GM12878 (cell line): Measurements from ENCODE around the gene VRK3. TPM values are rescaled to one million over a fixed set of nuclear protein-coding genes. Genes with fewer than 3 reads are reported as not detected.

Experiments used
- ASH2L ChIP-seq: fragments of 300-600, 200-600 bp; sonication (generic); IDR thresholded peaks from 2 replicates; pipeline ENCODE4 v1.6.1; 2017; ENCODE audit warnings: low read depth, mild to moderate bottlenecking, borderline replicate concordance
- BRCA1 ChIP-seq: IDR thresholded peaks from 2 replicates; pipeline ENCODE4 v1.6.1; 2011; ENCODE audit warnings: low read depth, low read length, improper control_type of control experiment
- CHD4 ChIP-seq: fragments of 200-600 bp; sonication (generic); IDR thresholded peaks from 2 replicates; pipeline ENCODE4 v1.6.1; 2016; ENCODE audit warnings: mild to moderate bottlenecking
- DPF2 ChIP-seq: fragments of 450-650 bp; IDR thresholded peaks from 2 replicates; pipeline ENCODE4 v1.6.1; 2017; ENCODE audit warnings: mild to moderate bottlenecking
- EED ChIP-seq: sonication (generic); IDR thresholded peaks from 2 replicates; pipeline ENCODE4 v1.6.1; 2016; ENCODE audit warnings: antibody characterized with exemption, low read depth
- ESRRA ChIP-seq: IDR thresholded peaks from 2 replicates; pipeline ENCODE4 v1.6.1; 2012; ENCODE audit warnings: mild to moderate bottlenecking, low read length, improper control_type of control experiment
- FOS ChIP-seq: IDR thresholded peaks from 3 replicates; pipeline ENCODE4 v1.6.1; 2011; ENCODE audit warnings: borderline replicate concordance; ENCODE audit not compliant: insufficient read length; ENCODE audit errors: extremely low read depth
- FOXM1 ChIP-seq: IDR thresholded peaks from 2 replicates; pipeline ENCODE4 v1.6.1; 2012; ENCODE audit warnings: low read depth, mild to moderate bottlenecking, inconsistent platforms, low read length, moderate library complexity
- GABPA ChIP-seq: IDR thresholded peaks from 2 replicates; pipeline ENCODE4 v1.6.1; 2014; ENCODE audit warnings: antibody characterized with exemption, low read depth, mild to moderate bottlenecking, inconsistent platforms
- IRF4 ChIP-seq: IDR thresholded peaks from 2 replicates; pipeline ENCODE4 v1.6.1; 2011; ENCODE audit warnings: low read depth, low read length
- JUNB ChIP-seq: IDR thresholded peaks from 2 replicates; pipeline ENCODE4 v1.6.1; 2016; ENCODE audit warnings: antibody characterized with exemption, mild to moderate bottlenecking
- MTA2 ChIP-seq: fragments of 450-650 bp; IDR thresholded peaks from 2 replicates; pipeline ENCODE4 v1.6.1; 2016; ENCODE audit warnings: low read depth, mild to moderate bottlenecking, moderate library complexity
- MTA3 ChIP-seq: IDR thresholded peaks from 2 replicates; pipeline ENCODE4 v1.6.1; 2012; ENCODE audit warnings: low read length, inconsistent platforms, borderline replicate concordance
- POLR2AphosphoS2 ChIP-seq: IDR thresholded peaks from 2 replicates; pipeline ENCODE4 v1.6.1; 2011; ENCODE audit warnings: low read depth, mild to moderate bottlenecking, low read length, improper control_type of control experiment, moderate library complexity
- SP1 ChIP-seq: IDR thresholded peaks from one replicate; pipeline ENCODE4 v1.6.1; 2011; ENCODE audit warnings: low read depth, low read length
- STAT3 ChIP-seq: IDR thresholded peaks from 2 replicates; pipeline ENCODE4 v1.6.1; 2011; ENCODE audit warnings: low read depth, low read length, improper control_type of control experiment
- TARDBP ChIP-seq: IDR thresholded peaks from 2 replicates; pipeline ENCODE4 v1.6.1; 2016; ENCODE audit warnings: borderline replicate concordance
- WRNIP1 ChIP-seq: IDR thresholded peaks from 2 replicates; pipeline ENCODE4 v1.6.1; 2011; ENCODE audit warnings: low read depth, low read length, improper control_type of control experiment, borderline replicate concordance
- ZNF207 ChIP-seq: fragments of 450-650 bp; IDR thresholded peaks from 2 replicates; pipeline ENCODE4 v1.6.1; 2014; ENCODE audit warnings: antibody characterized with exemption, mild to moderate bottlenecking, borderline replicate concordance
- ZNF274 ChIP-seq: IDR thresholded peaks from one replicate; pipeline ENCODE4 v1.8.0; 2011; ENCODE audit not compliant: insufficient read length, insufficient read depth
- polyA plus RNA-seq, 11 experiments: library from polyadenylated mRNA; depleted of rRNA in 4 of 11; unstranded in 6 of 11; stranded (reverse) in 5 of 11; fragments of >200 nt; fragmentation: Nextera tagmentation in 4 of 11; fragmentation: Illumina TruSeq in 1 of 11; extraction: Ambion mirVana in 4 of 11; extraction: Trizol in 1 of 11; gene quantifications; 1 replicate in 1 of 11; 2 replicates in 10 of 11; pipeline versions ENCODE4 v1.2.1 to v1.2.3, GENCODE V29; 2011 to 2016; ENCODE audit warnings: inconsistent platforms in 2 of 11, missing spikeins in 2 of 11, low read depth in 1 of 11
- total RNA-seq, 4 experiments: library from RNA; depleted of rRNA in 3 of 4; stranded (reverse); fragments of >200 nt in 3 of 4; fragmentation: Illumina TruSeq in 1 of 4; extraction: Trizol in 1 of 4; gene quantifications; 2 replicates each; pipeline versions ENCODE4 v1.2.1 to v1.2.3, GENCODE V29; 2013 to 2021
- TF ChIP-seq, protein P1 (sequence below): fragments of 450-650 bp; IDR thresholded peaks from 2 replicates; pipeline ENCODE4 v1.6.1; 2014; ENCODE audit warnings: mild to moderate bottlenecking
- TF ChIP-seq, protein P2 (sequence below): fragments of 450-650 bp; IDR thresholded peaks from 2 replicates; pipeline ENCODE4 v1.6.1; 2016; ENCODE audit warnings: mild to moderate bottlenecking, moderate library complexity, borderline replicate concordance
- TF ChIP-seq, protein P3 (sequence below): fragments of 450-650 bp; IDR thresholded peaks from 2 replicates; pipeline ENCODE4 v1.6.1; 2017; ENCODE audit warnings: borderline replicate concordance
- TF ChIP-seq, protein P4 (sequence below): IDR thresholded peaks from 2 replicates; pipeline ENCODE4 v1.6.1; 2011; ENCODE audit warnings: mild to moderate bottlenecking, low read depth, low read length, moderate library complexity; ENCODE audit not compliant: insufficient replicate concordance

The VRK3 gene
- total and polyA plus RNA-seq, 10 of the 15 experiments (the other 5 are each of a cell fraction or from before 2014, with no cell fraction given) = 17.3 to 61.9 (median 35.5) TPM

DNA sequence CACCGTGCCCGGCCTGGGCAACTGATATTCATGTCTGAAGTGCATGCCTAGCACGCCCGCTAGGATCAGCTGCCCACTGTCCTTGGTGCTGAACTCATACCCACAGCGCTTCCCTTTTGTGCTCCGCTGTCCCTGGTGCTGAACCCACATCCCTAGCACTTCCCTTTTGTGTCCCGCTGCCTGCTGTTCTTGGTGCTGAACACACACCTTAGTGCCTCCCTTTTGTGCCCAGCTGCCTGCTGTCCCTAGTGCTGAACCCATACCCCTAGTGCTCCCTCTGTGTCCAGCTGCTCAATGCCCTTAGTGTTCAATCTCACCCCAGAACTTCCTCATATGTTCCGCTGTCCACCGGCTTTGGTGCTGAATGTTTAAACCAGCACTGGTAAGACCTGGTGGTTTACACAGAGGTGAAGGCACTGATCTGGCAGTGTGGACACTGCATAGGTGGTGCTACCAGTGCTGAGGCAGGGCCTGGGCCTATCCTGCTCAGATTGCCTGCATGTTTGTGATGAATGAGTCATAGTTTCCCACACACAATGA, 37.9 kb downstream of the VRK3 start (continued):
- TF ChIP-seq SP1 (no peak), ASH2L (no peak), CHD4 (no peak), FOXM1 (no peak), MTA3 (no peak; the same call in 1 of the 2 replicates), ZNF207 (peak; percentile 85; the same call in 1 of the 2 replicates), ESRRA (no peak), GABPA (no peak), DPF2 (no peak; the same call in 1 of the 2 replicates), BRCA1 (no peak), JUNB (no peak), TARDBP (no peak), MTA2 (no peak), STAT3 (no peak), POLR2AphosphoS2 (no peak), ZNF274 (no peak), IRF4 (peak; percentile 83), EED (0 out of 2 replicates have a peak, but pooled peaks have one; percentile 21), WRNIP1 (no peak), FOS (no peak)
- TF ChIP-seq, protein P1, sequence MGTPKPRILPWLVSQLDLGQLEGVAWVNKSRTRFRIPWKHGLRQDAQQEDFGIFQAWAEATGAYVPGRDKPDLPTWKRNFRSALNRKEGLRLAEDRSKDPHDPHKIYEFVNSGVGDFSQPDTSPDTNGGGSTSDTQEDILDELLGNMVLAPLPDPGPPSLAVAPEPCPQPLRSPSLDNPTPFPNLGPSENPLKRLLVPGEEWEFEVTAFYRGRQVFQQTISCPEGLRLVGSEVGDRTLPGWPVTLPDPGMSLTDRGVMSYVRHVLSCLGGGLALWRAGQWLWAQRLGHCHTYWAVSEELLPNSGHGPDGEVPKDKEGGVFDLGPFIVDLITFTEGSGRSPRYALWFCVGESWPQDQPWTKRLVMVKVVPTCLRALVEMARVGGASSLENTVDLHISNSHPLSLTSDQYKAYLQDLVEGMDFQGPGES = no peak
- TF ChIP-seq, protein P2, sequence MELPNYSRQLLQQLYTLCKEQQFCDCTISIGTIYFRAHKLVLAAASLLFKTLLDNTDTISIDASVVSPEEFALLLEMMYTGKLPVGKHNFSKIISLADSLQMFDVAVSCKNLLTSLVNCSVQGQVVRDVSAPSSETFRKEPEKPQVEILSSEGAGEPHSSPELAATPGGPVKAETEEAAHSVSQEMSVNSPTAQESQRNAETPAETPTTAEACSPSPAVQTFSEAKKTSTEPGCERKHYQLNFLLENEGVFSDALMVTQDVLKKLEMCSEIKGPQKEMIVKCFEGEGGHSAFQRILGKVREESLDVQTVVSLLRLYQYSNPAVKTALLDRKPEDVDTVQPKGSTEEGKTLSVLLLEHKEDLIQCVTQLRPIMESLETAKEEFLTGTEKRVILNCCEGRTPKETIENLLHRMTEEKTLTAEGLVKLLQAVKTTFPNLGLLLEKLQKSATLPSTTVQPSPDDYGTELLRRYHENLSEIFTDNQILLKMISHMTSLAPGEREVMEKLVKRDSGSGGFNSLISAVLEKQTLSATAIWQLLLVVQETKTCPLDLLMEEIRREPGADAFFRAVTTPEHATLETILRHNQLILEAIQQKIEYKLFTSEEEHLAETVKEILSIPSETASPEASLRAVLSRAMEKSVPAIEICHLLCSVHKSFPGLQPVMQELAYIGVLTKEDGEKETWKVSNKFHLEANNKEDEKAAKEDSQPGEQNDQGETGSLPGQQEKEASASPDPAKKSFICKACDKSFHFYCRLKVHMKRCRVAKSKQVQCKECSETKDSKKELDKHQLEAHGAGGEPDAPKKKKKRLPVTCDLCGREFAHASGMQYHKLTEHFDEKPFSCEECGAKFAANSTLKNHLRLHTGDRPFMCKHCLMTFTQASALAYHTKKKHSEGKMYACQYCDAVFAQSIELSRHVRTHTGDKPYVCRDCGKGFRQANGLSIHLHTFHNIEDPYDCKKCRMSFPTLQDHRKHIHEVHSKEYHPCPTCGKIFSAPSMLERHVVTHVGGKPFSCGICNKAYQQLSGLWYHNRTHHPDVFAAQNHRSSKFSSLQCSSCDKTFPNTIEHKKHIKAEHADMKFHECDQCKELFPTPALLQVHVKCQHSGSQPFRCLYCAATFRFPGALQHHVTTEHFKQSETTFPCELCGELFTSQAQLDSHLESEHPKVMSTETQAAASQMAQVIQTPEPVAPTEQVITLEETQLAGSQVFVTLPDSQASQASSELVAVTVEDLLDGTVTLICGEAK = peak; percentile 97
- TF ChIP-seq, protein P3, sequence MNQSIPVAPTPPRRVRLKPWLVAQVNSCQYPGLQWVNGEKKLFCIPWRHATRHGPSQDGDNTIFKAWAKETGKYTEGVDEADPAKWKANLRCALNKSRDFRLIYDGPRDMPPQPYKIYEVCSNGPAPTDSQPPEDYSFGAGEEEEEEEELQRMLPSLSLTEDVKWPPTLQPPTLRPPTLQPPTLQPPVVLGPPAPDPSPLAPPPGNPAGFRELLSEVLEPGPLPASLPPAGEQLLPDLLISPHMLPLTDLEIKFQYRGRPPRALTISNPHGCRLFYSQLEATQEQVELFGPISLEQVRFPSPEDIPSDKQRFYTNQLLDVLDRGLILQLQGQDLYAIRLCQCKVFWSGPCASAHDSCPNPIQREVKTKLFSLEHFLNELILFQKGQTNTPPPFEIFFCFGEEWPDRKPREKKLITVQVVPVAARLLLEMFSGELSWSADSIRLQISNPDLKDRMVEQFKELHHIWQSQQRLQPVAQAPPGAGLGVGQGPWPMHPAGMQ = no peak
- TF ChIP-seq, protein P4, sequence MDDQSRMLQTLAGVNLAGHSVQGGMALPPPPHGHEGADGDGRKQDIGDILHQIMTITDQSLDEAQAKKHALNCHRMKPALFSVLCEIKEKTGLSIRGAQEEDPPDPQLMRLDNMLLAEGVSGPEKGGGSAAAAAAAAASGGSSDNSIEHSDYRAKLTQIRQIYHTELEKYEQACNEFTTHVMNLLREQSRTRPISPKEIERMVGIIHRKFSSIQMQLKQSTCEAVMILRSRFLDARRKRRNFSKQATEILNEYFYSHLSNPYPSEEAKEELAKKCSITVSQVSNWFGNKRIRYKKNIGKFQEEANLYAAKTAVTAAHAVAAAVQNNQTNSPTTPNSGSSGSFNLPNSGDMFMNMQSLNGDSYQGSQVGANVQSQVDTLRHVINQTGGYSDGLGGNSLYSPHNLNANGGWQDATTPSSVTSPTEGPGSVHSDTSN = no peak
